HFFc6 (cell line): ENCODE results near the gene GGA1. TPM values are rescaled to one million over a fixed set of nuclear protein-coding genes. Genes with fewer than 3 reads are reported as not detected.

ENCODE experiments used
- DNase-seq: peaks from one replicate; pipeline ENCODE4 v3.0.0-alpha.2; 2018
- H3K27ac Mint-ChIP-seq: 2 replicates; pipeline ENCODE4 v1.8.0; 2020; ENCODE audit warnings: mild to moderate bottlenecking, mixed read lengths
- H3K27me3 Mint-ChIP-seq: 2 replicates; pipeline ENCODE4 v1.8.0; 2021; ENCODE audit warnings: mild to moderate bottlenecking, moderate library complexity, mixed read lengths; ENCODE audit not compliant: insufficient read depth
- H3K36me3 Mint-ChIP-seq: 2 replicates; pipeline ENCODE4 v1.8.0; 2021; ENCODE audit warnings: low read depth, mixed read lengths
- H3K4me1 Mint-ChIP-seq: 2 replicates; pipeline ENCODE4 v1.8.0; 2020; ENCODE audit warnings: low read depth, mixed read lengths
- H3K4me3 Mint-ChIP-seq: 2 replicates; pipeline ENCODE4 v1.8.0; 2020; ENCODE audit warnings: mild to moderate bottlenecking, moderate library complexity, mixed read lengths
- H3K9me3 Mint-ChIP-seq: 2 replicates; pipeline ENCODE4 v1.8.0; 2020; ENCODE audit warnings: mild to moderate bottlenecking, mixed read lengths
- CTCF ChIP-seq: fragments of 200-600 bp; sonication (generic); IDR thresholded peaks from 2 replicates; pipeline ENCODE4 v1.5.0; 2021; ENCODE audit warnings: antibody characterized with exemption, mild to moderate bottlenecking
- total RNA-seq, 6 experiments: library from RNA; stranded (reverse); fragmentation: NEBNext Ultra II Directional; extraction: Animal tissue kit (Norgen Biotek cat#: 25700); gene quantifications; 2 replicates in 1 of 6; 3 replicates in 5 of 6; pipeline ENCODE4 v1.2.3, GENCODE V29; 2021

GGA1 gene
- total RNA-seq, 6 experiments from 2014 or later: 37.5 to 45.4 (median 41.5) TPM

GRCh38 chr22:37565830-37566229 lies 42.8 kb upstream of the GGA1 start:
- no peak for TF ChIP-seq CTCF
- H3K4me1 Mint-ChIP-seq: peaks cover 39% of the 10 kb centered on the region
- peaks cover 22% of the 10 kb centered on the region for H3K36me3 Mint-ChIP-seq
- DNase-seq: no peak
- H3K4me3 Mint-ChIP-seq: no peak overlapping the region
- H3K27me3 Mint-ChIP-seq: peaks cover 11% of the 10 kb centered on the region
- peak overlapping the region; percentile 38 for H3K27ac Mint-ChIP-seq
- H3K9me3 Mint-ChIP-seq: no peaks in the 10 kb centered on the region

GRCh38 chr22:37566329-37566837 lies 42.3 kb upstream of the GGA1 start:
- TF ChIP-seq CTCF: no peak
- no peak overlapping the region for H3K4me3 Mint-ChIP-seq
- peaks cover 15% of the 10 kb centered on the region for H3K27me3 Mint-ChIP-seq
- DNase-seq: no peak
- no peaks in the 10 kb centered on the region for H3K9me3 Mint-ChIP-seq
- no peak overlapping the region for H3K27ac Mint-ChIP-seq
- peaks cover 39% of the 10 kb centered on the region for H3K4me1 Mint-ChIP-seq
- peaks cover 22% of the 10 kb centered on the region for H3K36me3 Mint-ChIP-seq

- Mint-ChIP-seq H3K27me3 (peaks cover 15% of the 10 kb centered on the region), H3K36me3 (peaks cover 19% of the 10 kb centered on the region), H3K27ac (peak overlapping the region; percentile 65), H3K4me1 (peaks cover 34% of the 10 kb centered on the region), H3K4me3 (no peak overlapping the region), H3K9me3 (no peaks in the 10 kb centered on the region)
- TF ChIP-seq CTCF: peak; percentile 96
- DNase-seq: no peak
Measured at GRCh38 chr22:37566903-37567798, 41.5 kb upstream of the GGA1 start.

GRCh38 chr22:37568012-37568411 lies 40.6 kb upstream of the GGA1 start:
- Mint-ChIP-seq H3K9me3 (no peaks in the 10 kb centered on the region), H3K4me1 (peaks cover 25% of the 10 kb centered on the region), H3K27ac (no peak overlapping the region), H3K36me3 (peaks cover 15% of the 10 kb centered on the region), H3K4me3 (no peak overlapping the region), H3K27me3 (peaks cover 15% of the 10 kb centered on the region)
- TF ChIP-seq CTCF: no peak
- no peak for DNase-seq

GRCh38 chr22:37568448-37569008 lies 40.1 kb upstream of the GGA1 start:
- no peak overlapping the region for H3K27ac Mint-ChIP-seq
- H3K4me3 Mint-ChIP-seq: no peak overlapping the region
- no peaks in the 10 kb centered on the region for H3K9me3 Mint-ChIP-seq
- TF ChIP-seq CTCF: no peak
- H3K36me3 Mint-ChIP-seq: peaks cover 10% of the 10 kb centered on the region
- peaks cover 12% of the 10 kb centered on the region for H3K27me3 Mint-ChIP-seq
- DNase-seq: no peak
- H3K4me1 Mint-ChIP-seq: peaks cover 20% of the 10 kb centered on the region
